ENCODE measurements around the gene SERINC3.

GRCh38 chr20:44494681-44495080 is 27.2 kb downstream of the SERINC3 start:
- no peak for TF ChIP-seq POLR2A (IDR thresholded peaks at IDR 0.05)
- no peak for TF ChIP-seq CTCF (IDR thresholded peaks at IDR 0.05)

Measured in adrenal gland (tissue), 5 donors.